ENCODE measurements around the gene KRTAP10-1.

DNA sequence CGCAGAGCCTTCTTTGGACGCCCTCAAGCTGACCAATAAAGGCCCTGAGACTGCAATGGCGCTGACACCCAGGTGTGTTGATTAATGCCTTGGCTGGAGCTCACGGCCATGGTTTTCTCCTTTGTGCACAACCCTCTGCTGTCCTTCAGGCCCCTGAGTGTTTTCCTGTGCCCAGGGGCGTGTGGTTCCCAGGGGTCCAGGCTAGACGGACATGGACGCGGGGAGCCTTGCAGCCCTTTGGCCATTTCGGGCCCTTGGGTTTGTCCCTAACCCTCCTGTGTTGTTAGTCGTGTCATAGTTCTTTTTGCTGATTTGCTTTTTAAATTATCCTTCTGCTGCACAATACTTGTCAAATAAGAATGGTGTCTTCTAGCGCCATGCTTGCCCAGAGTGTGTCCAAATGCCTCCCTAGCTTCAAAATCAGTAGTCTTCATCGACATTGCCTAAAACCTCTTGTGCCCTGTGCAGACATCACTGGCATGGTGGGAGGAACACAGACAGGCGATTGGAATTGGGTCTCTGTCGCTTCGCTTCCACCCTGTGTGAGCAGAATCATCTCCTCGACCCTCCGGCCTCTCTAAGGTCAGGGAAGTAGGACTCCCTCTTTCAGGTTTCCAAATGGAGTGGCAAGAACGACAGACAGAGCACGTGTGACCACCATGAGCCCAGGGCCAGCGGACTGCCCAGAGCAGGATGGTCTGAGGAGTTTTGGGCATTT, 35.5 kb upstream of the KRTAP10-1 start:
- TF ChIP-seq, protein P1, sequence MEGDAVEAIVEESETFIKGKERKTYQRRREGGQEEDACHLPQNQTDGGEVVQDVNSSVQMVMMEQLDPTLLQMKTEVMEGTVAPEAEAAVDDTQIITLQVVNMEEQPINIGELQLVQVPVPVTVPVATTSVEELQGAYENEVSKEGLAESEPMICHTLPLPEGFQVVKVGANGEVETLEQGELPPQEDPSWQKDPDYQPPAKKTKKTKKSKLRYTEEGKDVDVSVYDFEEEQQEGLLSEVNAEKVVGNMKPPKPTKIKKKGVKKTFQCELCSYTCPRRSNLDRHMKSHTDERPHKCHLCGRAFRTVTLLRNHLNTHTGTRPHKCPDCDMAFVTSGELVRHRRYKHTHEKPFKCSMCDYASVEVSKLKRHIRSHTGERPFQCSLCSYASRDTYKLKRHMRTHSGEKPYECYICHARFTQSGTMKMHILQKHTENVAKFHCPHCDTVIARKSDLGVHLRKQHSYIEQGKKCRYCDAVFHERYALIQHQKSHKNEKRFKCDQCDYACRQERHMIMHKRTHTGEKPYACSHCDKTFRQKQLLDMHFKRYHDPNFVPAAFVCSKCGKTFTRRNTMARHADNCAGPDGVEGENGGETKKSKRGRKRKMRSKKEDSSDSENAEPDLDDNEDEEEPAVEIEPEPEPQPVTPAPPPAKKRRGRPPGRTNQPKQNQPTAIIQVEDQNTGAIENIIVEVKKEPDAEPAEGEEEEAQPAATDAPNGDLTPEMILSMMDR (IDR thresholded peaks at IDR 0.05; ENCODE audit: low read depth, low read length) = no peak
- no peak for TF ChIP-seq EZH2phosphoT487 (IDR thresholded peaks at IDR 0.05; ENCODE audit: low read depth)
